ENCODE data around the gene NDUFA13.
A peak's percentile ranks its signal among the peaks of the same experiment; 100 is the strongest.

The NDUFA13 gene

DNA sequence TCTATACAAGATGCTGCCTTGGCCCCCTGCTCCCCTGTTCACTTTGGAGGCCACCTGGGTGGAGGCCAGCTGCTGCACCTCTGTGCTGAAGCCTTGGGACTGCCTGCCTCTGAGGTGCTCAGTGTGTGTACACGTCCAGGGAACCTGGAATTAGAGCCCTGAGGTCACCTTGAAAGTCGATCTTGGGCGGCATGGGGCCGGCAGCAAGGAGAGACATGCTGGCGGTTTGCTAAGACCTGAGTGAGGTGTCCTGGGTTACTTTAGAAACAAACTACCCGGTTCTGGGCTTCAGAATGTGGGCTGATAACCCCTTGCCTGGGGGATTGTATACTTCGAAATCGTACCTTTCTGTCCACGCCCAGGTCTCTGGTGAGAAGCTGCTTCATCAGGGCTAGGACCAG is 26.2 kb upstream of the NDUFA13 start:
- peak; percentile 17 for DNase-seq (ENCODE audit: low spot score)

DNA sequence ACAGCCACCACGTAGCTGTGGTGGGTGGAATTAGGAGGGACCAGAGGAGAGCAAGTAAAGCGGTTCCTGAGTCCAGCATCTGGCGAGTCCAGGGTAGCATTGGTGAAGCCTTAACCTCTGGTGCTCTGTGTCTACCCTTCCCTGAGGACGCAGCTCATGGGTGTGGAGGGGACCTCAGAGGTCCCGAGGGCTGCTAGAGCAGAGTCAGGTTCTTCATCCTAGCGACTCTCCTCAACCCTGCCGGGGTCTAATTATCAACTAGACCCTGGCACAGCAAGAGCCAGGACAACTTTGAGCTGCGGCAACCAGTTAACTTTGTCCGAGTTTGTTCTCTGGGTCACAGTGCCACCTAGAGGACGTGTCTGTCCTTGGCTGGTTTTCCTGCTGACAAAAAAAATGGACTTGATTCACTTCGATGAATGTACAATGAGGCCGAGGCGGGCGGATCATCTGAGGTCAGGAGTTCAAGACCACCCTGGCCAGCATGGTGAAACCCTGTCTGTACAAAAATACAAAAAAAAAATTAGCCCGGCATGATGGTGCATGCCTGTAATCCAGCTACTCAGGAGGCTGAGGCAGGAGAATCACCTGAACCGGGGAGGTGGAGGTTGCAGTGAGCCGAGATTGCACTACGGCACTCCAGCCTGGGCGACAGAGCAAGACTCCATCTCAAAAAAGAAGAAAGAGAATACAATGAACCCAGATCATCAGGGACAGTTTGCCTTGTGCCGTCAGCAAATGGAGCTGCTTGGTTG is 25.6 kb upstream of the NDUFA13 start:
- peak; percentile 85 for DNase-seq (ENCODE audit: low spot score)

DNA sequence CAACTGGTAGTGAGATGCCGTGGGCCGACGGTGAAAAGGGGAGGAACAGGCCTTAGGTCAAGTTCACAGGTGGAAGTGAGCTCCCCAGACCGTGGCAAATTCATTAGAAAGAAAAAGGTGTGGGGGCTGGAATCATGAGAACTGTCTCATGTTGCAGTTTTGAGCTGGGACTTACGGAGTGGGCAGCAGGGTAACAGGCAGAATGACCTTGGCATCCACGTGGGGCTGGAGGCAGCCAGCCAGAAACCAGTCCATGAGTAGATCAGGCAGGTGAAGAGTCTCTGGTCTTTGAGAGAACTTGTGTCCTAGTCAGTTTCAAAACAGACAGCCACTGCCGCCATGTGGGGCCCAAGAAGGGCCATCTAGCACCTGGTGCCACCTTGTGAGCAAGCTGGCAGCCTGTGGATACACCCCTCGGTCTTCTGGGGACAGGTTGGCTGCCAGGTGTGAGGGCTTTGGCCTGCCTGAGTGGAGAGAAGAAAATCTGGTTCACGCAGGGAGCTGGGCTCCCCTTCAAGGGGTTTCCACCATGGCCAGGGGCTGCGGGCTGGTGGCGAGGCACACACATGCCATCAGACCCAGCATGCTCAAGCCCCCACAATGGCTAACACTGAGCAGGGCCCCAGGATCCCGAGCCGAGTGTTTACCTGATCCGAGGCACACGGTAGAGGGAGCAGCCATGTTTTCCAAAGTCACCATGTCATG is 24.6 kb upstream of the NDUFA13 start:
- DNase-seq (ENCODE audit: low spot score) = no peak

DNA sequence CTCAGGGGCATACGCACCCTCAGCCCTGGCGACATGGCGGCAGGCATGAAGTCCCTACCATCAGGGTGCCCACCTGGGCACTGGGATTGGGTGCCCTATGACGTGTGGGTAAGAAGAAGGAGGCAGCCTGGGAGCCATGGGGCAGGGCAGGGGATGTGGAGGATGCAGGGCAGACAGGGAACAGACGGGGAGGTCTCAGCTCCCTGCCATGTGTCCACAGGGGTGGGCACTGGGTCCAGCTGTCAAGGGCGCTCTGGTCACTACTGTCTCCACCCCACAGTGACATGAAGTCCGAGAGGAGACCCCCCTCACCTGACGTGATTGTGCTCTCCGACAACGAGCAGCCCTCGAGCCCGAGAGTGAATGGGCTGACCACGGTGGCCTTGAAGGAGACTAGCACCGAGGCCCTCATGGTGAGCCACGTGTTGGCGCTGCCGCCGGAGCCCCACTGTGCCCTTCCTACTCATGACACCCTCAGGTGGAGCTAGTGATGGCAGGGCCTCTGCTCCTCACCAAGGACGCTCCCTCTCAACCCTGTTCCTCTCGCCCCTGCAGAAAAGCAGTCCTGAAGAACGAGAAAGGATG is 23.9 kb upstream of the NDUFA13 start:
- no peak for DNase-seq (ENCODE audit: low spot score)

DNA sequence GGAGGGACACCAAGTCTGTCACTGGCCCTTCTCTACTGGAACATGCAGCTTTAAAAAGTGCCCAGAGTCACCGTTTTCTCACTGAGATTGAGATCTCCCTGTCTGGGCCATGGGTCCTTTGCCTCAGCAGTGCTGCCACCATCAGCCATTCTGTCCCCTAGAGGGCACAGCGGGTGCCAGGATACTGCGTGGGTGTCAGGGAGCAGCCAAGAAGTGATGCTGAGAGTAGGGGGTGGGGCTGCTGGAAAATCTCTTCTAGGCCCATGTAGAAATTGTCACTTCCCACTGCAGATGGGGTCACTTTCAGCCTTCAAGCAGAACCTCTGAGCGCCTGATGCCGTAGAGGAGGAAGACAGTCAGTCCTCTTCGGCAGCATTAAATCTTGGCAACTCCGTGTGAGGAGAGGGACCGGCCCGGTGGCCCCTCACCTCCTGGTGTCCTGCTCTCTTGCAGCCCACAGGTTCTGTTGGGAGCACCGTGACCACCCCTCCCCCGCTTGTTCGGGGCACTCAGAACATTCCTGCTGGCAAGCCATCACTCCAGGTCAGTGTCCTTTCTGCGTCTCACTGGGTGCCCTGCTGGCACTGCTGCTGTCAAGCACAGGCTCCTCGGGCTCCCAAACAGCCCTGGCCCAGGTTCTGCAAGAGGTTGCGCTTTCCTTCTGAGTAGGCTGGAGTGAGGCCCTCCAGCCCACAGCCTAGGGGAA is 22.0 kb upstream of the NDUFA13 start:
- DNase-seq (ENCODE audit: low spot score) = no peak

DNA sequence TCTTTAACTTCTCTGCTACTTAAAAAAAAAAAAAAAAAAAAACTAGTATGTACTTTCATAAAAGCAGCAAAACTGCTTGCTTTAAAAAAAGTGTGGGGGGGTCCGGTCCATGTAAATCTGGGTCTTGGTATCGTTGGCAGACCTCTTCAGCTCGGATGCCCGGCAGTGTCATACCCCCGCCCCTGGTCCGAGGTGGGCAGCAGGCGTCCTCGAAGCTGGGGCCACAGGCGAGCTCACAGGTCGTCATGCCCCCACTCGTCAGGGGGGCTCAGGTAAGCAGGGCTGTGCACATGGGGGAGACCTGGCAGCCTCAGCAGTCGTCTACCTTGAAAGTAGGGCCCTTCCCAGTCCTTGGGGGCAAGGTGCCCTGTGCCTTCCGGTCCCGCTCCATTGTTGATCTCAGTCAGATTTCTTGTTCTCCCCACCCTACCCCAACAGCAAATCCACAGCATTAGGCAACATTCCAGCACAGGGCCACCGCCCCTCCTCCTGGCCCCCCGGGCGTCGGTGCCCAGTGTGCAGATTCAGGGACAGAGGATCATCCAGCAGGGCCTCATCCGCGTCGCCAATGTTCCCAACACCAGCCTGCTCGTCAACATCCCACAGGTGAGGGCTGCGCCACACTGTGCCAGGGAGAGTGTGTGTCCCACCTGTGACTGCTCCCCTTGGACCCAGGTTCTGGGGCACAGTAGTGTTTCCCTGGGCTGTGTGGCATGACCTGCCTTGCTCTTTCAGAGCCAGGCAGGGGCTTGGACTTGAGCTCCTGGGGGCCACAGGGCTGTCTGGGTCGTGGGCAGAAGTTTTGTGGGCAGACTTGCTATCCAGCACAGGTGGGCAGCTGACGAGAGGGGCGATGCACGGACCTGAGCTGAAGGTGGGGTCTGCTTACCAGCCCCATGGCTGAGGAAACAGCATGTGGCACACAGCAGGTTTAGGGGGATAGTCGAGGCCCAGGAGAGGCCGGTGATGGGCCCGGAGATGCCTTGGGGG is 20.1 kb upstream of the NDUFA13 start:
- no peak for DNase-seq (ENCODE audit: low spot score)

DNA sequence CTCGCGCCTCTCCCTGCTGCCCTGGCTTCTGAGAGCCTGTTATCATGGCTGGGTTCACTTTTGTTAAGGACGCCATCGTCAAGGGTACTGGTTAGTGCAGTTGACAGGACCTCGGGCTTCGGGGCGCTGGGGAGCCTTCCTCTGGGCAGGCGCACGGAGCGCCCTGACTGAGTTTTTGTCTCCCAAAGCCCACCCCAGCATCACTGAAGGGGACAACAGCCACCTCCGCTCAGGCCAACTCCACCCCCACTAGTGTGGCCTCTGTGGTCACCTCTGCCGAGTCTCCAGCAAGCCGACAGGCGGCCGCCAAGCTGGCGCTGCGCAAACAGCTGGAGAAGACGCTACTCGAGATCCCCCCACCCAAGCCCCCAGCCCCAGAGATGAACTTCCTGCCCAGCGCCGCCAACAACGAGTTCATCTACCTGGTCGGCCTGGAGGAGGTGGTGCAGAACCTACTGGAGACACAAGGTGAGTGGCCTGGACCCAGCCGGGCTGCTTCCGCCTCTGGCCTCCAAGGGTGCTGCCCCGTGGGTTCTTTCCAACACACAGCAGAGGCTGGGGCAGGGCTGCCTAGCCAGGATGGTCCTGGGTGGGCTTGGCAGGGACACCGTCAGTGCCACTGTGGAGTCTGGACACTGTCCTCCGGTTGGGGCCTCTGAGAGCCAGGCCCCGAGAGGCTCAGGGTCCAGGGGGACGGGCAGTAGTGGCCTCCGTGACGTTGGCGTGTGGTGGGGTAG is 17.6 kb upstream of the NDUFA13 start:
- DNase-seq (ENCODE audit: low spot score) = no peak

DNA sequence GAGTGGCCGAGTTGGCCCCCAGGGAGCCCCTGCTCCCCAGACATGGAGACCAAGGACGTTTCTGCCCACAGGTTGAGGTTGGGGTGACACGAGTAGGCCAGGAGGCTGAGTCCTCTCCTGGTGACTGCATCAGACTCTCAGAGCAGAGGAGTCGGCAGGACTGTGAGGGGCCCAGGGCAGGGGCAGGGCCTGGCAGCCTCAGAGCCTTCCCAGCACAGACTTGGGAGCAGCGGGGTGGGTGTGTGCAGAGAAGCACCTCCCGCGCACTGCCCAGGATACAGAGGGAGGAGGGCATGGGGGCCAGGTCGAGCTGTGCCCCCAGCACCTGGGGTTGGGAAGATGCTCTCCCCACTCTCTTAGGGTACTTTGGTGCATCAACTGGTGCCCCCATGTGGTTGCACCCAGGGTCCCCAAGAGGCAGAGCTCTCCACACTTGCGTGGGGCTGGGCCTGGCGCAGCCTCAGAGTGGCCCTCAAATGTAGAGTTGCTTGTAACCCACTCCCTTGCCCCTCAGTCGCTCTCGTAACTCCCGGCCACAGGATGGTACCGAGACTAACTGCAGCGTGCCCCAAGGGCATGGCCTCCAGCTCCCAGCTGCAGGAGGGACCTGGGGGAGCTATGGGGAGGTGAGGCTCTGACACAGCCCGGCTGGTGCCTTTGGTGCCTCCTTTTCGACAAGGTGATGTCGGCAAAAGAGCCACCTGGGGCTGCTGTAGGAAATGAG is 16.6 kb upstream of the NDUFA13 start:
- no peak for DNase-seq (ENCODE audit: low spot score)

DNA sequence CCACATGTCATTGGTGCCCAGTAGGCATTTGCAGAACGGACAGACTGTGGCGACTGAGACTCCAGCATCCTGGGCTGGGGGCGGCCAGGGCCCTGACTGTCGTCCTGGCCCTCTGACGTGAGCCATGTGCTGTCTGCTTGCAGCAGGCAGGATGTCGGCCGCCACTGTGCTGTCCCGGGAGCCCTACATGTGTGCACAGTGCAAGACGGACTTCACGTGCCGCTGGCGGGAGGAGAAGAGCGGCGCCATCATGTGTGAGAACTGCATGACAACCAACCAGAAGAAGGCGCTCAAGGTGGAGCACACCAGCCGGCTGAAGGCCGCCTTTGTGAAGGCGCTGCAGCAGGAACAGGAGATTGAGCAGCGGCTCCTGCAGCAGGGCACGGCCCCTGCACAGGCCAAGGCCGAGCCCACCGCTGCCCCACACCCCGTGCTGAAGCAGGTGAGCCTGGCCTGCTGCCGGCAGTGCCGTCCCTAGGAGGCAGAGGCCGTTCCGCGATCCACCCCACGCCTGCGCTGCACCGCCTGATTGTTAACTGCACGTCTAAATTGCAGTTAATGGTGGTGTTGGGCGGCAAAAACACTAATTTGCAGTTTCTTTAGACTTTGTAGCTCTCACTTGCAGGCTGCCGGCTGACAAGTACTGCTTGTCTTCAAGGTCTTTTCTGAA is 14.9 kb upstream of the NDUFA13 start:
- no peak for DNase-seq (ENCODE audit: low spot score)

DNA sequence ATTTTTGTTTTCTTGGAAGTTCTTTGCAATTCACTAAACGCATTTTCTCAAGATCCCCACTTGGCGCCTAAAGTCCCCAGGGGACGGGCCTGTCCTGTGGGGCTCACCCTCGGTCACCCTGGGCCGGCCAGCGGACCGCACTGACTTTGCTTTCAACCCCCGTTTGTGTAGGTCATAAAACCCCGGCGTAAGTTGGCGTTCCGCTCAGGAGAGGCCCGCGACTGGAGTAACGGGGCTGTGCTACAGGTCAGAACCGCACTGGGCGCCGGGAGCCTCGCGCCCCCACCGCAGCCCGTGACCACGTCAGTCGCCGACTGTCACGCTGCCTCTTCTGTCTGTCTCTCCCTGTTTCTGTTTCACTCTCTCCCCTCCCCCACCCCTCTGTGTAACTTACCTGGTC is 14.2 kb upstream of the NDUFA13 start:
- DNase-seq (ENCODE audit: low spot score) = no peak

DNA sequence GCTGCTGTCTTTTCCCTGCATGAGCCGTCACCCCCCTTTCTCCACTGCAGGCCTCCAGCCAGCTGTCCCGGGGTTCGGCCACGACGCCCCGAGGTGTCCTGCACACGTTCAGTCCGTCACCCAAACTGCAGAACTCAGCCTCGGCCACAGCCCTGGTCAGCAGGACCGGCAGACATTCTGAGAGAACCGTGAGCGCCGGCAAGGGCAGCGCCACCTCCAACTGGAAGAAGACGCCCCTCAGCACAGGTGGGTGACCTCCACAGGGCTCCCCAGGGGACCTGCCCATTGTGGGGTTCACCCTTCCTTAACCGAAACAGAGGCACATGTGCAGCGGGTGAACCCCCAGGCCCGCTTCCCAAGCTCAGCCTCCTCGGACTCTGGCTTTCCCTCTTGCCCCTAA is 13.7 kb upstream of the NDUFA13 start:
- no peak for DNase-seq (ENCODE audit: low spot score)

DNA sequence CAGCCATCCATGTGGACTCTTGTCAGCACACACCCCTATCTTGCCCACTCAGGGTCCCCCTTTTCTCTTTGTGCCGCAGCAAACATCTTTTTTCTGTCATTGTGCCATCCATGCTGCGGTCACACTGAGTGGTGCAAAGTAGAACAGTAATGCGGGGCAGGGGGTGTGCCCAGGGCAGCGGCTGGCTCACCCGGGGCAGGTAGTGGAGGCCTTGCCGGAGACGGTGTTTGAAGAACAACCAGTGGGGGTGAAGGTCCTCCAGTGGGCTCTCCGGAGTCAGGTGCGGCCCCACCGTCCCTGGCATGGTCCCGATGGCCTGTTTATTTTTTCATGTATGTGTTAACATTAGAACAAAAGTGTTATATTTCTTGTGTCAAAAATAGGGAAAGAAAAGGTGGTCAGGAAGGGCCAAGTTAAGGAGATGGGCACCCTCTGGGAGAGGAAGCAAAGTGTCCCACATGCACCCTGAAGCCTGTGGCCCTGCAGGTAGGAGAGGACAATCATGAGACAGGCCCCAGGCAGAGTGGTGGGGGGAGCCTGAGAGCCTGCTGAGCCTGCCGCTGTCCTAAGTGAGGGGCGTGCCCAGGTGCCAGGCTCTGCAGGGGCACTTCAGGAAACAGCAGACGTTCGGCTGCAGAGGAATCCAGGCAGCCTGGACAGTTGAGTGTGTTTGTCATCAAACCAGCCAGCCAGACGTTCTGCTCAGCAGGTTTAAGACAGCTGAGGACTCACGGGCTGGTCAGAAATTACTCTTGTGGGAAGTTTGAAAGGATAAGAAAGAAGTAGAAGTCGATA is 13.0 kb upstream of the NDUFA13 start:
- DNase-seq (ENCODE audit: low spot score) = no peak

DNA sequence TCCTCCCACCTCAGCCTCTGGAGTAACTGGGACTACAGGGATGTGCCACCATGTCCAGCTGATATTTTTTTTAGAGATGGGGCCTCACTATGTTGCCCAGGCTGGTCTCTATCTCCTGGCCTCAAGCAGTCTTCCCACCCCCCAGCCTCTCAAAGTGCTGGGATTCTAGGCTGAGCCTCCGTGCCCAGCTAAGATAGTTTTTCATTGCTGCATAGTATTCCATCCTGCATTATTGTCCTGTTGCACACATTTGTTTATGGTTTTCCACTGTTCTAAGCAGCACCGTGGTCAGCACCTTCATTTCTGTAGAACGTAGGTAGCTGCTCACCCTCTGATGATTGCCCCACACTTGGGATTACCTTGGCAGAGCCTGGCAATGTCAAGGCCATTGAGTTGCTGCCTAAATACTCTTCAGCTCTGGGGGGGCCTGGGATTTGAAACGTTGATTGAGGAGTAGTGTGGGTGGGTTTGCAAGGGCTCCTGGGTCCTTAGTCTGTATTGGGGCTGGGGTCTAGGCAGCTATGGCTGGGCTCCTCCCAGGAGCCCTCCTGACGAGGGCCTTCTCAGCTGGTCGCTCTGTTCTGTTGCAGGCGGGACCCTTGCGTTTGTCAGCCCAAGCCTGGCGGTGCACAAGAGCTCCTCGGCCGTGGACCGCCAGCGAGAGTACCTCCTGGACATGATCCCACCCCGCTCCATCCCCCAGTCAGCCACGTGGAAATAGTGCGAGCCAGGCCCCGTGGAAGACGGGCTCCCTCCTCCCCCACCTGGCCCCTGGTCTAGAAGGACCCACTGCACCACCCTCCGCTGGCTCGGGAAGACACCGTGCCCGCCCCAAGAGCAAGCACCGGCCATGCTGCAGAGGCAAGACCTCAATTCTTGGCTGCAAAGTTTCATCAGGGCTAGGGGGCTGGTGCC is 11.0 kb upstream of the NDUFA13 start:
- DNase-seq (ENCODE audit: low spot score) = no peak

DNA sequence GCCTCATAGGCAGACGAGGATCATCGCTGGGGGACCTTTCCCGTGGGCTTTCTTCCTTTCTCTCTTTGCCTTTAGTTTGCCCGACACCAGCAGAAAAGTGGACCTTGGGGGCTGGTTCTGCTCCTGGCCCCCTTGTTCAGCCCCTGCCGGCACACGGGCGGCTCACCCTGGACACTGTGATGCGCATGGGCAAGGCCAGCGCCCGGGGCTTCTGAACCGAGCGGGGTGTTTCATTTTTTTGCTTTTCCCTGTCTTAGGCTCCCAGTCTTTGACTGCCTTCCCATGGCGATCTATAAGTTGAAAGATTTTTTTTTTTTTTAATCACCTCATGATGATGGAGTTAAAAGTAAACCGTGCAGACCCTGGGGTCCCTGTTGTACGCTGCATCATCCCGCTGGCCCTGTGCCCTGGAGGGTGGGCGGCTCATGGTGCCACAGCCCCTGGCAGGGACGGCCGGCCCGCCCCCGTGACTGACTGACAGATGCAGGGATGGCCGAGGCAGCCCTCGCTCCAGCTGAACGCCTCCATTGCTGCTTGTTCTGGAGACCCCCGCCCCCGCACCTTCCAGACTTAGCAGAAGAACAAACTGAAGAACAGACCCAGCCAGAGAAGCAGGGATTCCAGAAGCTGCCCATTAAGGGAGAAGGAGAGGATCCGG is 10.2 kb upstream of the NDUFA13 start:
- no peak for DNase-seq (ENCODE audit: low spot score)

DNA sequence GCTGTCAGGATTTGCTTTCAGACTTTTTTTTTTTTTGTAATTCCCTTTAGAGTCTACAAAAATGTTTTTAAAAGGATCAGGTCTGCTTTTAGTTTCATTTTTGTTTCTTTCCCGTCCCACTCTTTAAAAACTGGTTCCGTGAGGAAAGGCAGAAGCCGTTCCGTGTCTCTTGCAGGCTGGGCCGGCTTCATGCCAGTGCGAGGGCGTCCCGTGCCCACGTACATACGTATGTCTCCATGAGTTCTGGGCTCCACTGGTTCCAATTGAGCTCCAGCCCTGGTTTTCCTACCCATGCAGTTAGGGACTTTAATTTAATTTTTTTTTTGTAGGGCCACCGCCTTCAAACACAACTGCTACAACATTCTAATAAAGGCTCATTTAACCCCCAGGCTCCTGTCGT is 9.4 kb upstream of the NDUFA13 start:
- no peak for DNase-seq (ENCODE audit: low spot score)

DNA sequence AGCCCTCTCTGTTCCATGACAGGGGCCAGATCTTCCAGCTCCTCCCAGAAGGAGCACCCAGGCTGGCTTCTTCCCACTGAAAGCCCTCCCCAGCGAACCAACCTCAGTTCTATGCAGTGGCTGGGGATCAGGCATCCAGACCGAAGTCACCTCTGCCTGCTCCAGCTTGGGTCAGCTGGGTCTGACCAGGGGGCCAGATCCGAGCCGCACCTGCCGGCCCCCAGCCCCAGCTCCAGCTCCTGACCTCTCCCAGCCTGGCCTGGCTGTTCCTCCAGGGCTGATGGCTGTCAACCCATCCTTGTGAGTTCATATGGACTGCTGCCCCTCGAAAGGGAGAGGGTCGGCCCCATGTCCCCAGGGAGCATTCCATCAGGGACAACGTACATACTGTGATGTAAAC is 8.7 kb upstream of the NDUFA13 start:
- no peak for DNase-seq (ENCODE audit: low spot score)

DNA sequence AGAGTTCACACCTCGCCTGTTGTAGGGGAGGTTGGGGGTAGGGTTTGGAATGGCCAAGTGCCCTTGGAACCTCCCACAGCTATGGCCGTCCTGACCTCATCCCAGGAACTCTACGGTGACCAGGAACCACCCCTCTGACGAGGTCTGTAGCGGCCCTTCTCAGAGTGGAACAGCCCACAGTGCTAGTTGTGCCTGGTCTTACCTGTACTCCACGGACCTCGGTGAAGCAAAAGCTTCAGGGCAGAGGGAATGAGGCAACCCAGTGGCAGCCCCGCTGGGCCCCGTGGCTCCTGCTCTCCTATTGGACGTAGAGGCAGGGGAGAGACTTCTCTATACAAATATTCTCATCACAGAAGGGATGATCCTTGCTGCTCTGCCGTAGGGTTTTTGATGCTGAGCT is 7.8 kb upstream of the NDUFA13 start:
- no peak for DNase-seq (ENCODE audit: low spot score)

All from kidney tubule cell (primary cell).